Loucy (cell line): ENCODE results near the gene TTPAL.

ENCODE experiments used
- H2AFZ ChIP-seq: fragments of 200-600 bp; sonication (generic); 2 replicates; pipeline ENCODE4 v1.6.0; 2016; ENCODE audit warnings: antibody characterized with exemption, mild to moderate bottlenecking, low read length, moderate library complexity
- H3F3A ChIP-seq: fragments of 200-600 bp; 2 replicates; pipeline ENCODE4 v1.6.0; 2016; ENCODE audit warnings: antibody characterized with exemption, low read depth, mild to moderate bottlenecking
- H3K27me3 ChIP-seq: fragments of 200-600 bp; sonication (generic); 2 replicates; pipeline ENCODE4 v1.6.1; 2014; ENCODE audit warnings: low read length, mild to moderate bottlenecking; ENCODE audit not compliant: insufficient read depth, poor library complexity, severe bottlenecking
- H3K36me3 ChIP-seq: fragments of 200-600 bp; sonication (generic); 2 replicates; pipeline ENCODE4 v1.6.1; 2016; ENCODE audit warnings: low read length; ENCODE audit not compliant: insufficient read depth
- H3K4me1 ChIP-seq: fragments of 200-600 bp; sonication (generic); 2 replicates; pipeline ENCODE4 v1.5.1; 2014; ENCODE audit warnings: low read length, mild to moderate bottlenecking; ENCODE audit not compliant: insufficient read depth, poor library complexity, severe bottlenecking
- H3K4me2 ChIP-seq: fragments of 200-600 bp; sonication (generic); 2 replicates; pipeline ENCODE4 v1.6.0; 2014; ENCODE audit warnings: antibody characterized with exemption, low read length, low read depth, mild to moderate bottlenecking; ENCODE audit not compliant: poor library complexity, severe bottlenecking
- H3K4me3 ChIP-seq: fragments of 200-600 bp; sonication (generic); 2 replicates; pipeline ENCODE4 v1.5.1; 2014; ENCODE audit warnings: low read length, mild to moderate bottlenecking, mixed read lengths; ENCODE audit not compliant: poor library complexity, severe bottlenecking
- H3K79me2 ChIP-seq: fragments of 200-600 bp; sonication (generic); 2 replicates; pipeline ENCODE4 v1.6.1; 2014; ENCODE audit warnings: low read length; ENCODE audit not compliant: insufficient read depth
- H3K9ac ChIP-seq: fragments of 200-600 bp; sonication (generic); 2 replicates; pipeline ENCODE4 v1.6.0; 2014; ENCODE audit warnings: mild to moderate bottlenecking, low read depth, low read length, moderate library complexity; ENCODE audit not compliant: poor library complexity, severe bottlenecking
- H3K9me2 ChIP-seq: fragments of 200-600 bp; sonication (generic); replicated peaks from 2 replicates; pipeline ENCODE4 v1.6.1; 2016; ENCODE audit warnings: low read depth, low read length, mixed read lengths
- H3K9me3 ChIP-seq: fragments of 200-600 bp; sonication (generic); 2 replicates; pipeline ENCODE4 v1.6.1; 2014; ENCODE audit warnings: mild to moderate bottlenecking, antibody characterized with exemption, low read length, low read depth; ENCODE audit not compliant: insufficient read depth
- H4K20me1 ChIP-seq: fragments of 200-600 bp; sonication (generic); 2 replicates; pipeline ENCODE4 v1.6.0; 2014; ENCODE audit warnings: antibody characterized with exemption, low read length, mild to moderate bottlenecking; ENCODE audit not compliant: insufficient read depth, poor library complexity, severe bottlenecking
- CTCF ChIP-seq: fragments of 200-600 bp; sonication (generic); conservative IDR thresholded peaks from 2 replicates; pipeline ENCODE4 v1.5.1; 2014; ENCODE audit warnings: mild to moderate bottlenecking, antibody characterized with exemption, low read length
- EZH2phosphoT487 ChIP-seq: fragments of 200-600 bp; IDR thresholded peaks from 2 replicates; pipeline ENCODE4 v1.6.1; 2018; ENCODE audit warnings: antibody characterized with exemption, mild to moderate bottlenecking, moderate library complexity, borderline replicate concordance

The TTPAL gene

GRCh38 chr20:44435630-44436335 lies 39.9 kb upstream of the TTPAL start:
- H3K9ac ChIP-seq, result no peak overlapping the region
- no peak overlapping the region for H2AFZ ChIP-seq
- H3K79me2 ChIP-seq, result no peaks in the 10 kb centered on the region
- H3K9me2 ChIP-seq, result no peaks in the 10 kb centered on the region
- no peak overlapping the region for H3K4me3 ChIP-seq
- no peaks in the 10 kb centered on the region for H3K27me3 ChIP-seq
- TF ChIP-seq EZH2phosphoT487 (no peak), CTCF (no peak)
- no peaks in the 10 kb centered on the region for H3K9me3 ChIP-seq
- H4K20me1 ChIP-seq, result no peaks in the 10 kb centered on the region
- no peaks in the 10 kb centered on the region for H3K4me1 ChIP-seq
- no peaks in the 10 kb centered on the region for H3K36me3 ChIP-seq
- no peaks in the 10 kb centered on the region for H3F3A ChIP-seq
- H3K4me2 ChIP-seq, result no peak overlapping the region

- Histone ChIP-seq H3K27me3 (no peaks in the 10 kb centered on the region), H3K36me3 (no peaks in the 10 kb centered on the region), H3F3A (no peaks in the 10 kb centered on the region), H3K4me2 (no peak overlapping the region), H3K9me3 (no peaks in the 10 kb centered on the region), H2AFZ (no peak overlapping the region), H3K4me3 (no peak overlapping the region), H3K4me1 (no peaks in the 10 kb centered on the region), H4K20me1 (no peaks in the 10 kb centered on the region), H3K9me2 (no peaks in the 10 kb centered on the region), H3K9ac (no peak overlapping the region), H3K79me2 (no peaks in the 10 kb centered on the region)
- TF ChIP-seq CTCF (no peak), EZH2phosphoT487 (no peak)
These were observed 39.3 kb upstream of the TTPAL start for GRCh38 chr20:44436393-44436792.

- H3K4me3 ChIP-seq, result no peak overlapping the region
- H2AFZ ChIP-seq, result no peak overlapping the region
- no peaks in the 10 kb centered on the region for H3K27me3 ChIP-seq
- H3K4me1 ChIP-seq, result no peaks in the 10 kb centered on the region
- no peaks in the 10 kb centered on the region for H3K9me3 ChIP-seq
- H3F3A ChIP-seq, result no peaks in the 10 kb centered on the region
- H3K36me3 ChIP-seq, result no peaks in the 10 kb centered on the region
- no peak overlapping the region for H3K4me2 ChIP-seq
- H3K9me2 ChIP-seq, result no peaks in the 10 kb centered on the region
- no peak overlapping the region for H3K9ac ChIP-seq
- no peaks in the 10 kb centered on the region for H4K20me1 ChIP-seq
- no peaks in the 10 kb centered on the region for H3K79me2 ChIP-seq
- TF ChIP-seq EZH2phosphoT487, result no peak
- TF ChIP-seq CTCF, result no peak
These were observed 38.2 kb upstream of the TTPAL start for GRCh38 chr20:44437497-44437896.
